ENCODE measurements around the gene ILDR1. TPM values are rescaled to one million over a fixed set of nuclear protein-coding genes. Genes with fewer than 3 reads are reported as not detected.
"Not testable (repeated sequence)": the region's sequence is repeated elsewhere in the genome, so short reads cannot be mapped to it uniquely, and the experiment has no call there.

ILDR1 gene
- total RNA-seq, 1 donor from 2014 or later: 6.3 TPM

DNA sequence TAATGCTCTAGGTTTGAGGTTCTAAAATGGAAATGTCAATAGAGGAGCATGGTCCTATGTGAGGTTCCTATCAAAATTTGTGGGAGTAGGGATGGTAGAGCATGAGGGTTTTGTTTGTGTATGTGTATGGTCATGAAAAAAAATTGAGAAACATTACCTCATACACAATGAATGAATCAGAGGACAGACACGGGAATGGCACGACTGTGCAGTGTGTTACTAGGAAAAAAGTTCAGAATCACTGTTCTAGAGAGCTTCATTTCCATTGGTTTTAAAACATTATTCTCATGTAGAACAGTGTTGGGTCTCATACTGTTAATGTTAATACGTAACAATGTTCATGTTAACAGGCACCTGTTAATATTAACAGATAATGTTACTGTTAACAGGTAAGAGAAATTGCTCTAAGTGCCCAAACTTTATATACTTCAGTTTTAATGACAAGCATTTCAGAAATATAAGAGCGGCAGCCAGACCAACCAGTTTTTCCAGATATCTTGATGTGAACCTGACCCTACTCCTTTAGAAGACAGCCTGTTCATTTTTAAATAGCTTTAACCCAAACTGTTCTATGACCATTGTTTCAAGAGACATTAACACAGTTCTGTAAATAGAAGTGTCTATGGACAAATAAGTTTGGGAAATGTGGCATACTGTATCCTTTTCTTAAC lies 79.8 kb downstream of the ILDR1 start:
- peak; percentile 89 for ATAC-seq

DNA sequence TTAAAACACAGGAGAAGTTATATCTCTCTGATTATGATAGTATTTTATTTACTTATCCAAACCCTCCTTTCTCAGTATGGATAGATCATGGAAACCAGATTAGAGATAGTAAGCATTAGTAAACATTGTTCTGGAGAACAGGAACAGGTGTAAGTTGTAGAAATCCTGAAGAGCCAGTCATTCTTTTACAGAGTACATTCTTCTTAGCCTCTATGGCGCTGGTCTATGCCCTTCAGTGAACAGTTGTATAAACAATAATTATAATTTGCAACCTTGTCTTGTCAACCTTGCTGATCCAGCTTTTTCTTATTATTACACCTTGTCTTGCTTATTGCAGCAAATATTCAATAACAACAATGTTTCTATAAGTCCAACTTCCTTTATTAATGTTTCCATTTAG lies 80.5 kb downstream of the ILDR1 start:
- no peak for ATAC-seq

DNA sequence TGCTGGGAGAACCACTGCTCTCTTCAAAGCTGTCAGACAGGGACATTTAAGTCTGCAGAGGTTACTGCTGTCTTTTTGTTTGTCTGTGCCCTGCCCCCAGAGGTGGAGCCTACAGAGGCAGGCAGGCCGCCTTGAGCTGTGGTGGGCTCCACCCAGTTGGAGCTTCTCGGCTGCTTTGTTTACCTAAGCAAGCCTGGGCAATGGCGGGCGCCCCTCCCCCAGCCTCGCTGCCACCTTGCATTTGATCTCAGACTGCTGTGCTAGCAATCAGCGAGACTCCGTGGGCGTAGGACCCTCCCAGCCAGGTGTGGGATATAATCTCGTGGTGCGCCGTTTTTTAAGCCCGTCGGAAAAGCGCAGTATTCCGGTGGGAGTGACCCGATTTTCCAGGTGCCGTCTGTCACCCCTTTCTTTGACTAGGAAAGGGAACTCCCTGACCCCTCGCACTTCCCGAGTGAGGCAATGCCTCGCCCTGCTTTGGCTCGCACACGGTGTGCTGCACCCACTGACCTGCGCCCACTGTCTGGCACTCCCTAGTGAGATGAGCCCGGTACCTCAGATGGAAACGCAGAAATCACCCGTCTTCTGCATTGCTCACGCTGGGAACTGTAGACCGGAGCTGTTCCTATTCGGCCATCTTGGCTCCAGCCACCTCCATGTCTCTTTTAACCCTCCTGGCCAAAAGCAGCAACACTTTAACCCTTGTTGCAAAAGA lies 83.7 kb downstream of the ILDR1 start:
- not testable (repeated sequence) for ATAC-seq

Other genes with a start within 250 kb of the ILDR1 start
- 9.0 TPM for gene IQCB1, start 187.2 kb downstream of the ILDR1 start, total RNA-seq
- 3.3 TPM for gene EAF2, start 187.0 kb downstream of the ILDR1 start, total RNA-seq
- gene SLC15A2, start 127.8 kb downstream of the ILDR1 start, total RNA-seq: 3.8 TPM
- 1.2 TPM for gene CD86, start 33.1 kb upstream of the ILDR1 start, total RNA-seq
- not detected for gene CASR, start 161.4 kb upstream of the ILDR1 start, total RNA-seq